AG04449 (cell line): Measurements from ENCODE around the gene TRAPPC3.

Experiments used
- CTCF ChIA-PET: fragments of 350-600 bp; formaldehyde crosslinking; extraction: SDS; loops from one replicate; lab custom pipeline; 2021; ENCODE audit warnings: antibody characterized with exemption; lab: Yijun Ruan, JAX
- POLR2A ChIA-PET: fragments of 400-600, 350-600 bp; formaldehyde crosslinking; extraction: SDS; loops from one replicate; lab custom pipeline; 2020; ENCODE audit warnings: antibody characterized with exemption, inconsistent platforms; lab: Yijun Ruan, JAX
- DNase-seq: peaks from one replicate; pipeline ENCODE4 v3.0.0-alpha.2; 2010; ENCODE audit warnings: low read depth, low spot score
- H3K4me3 ChIP-seq: 2 replicates; pipeline ENCODE4 v1.5.1; 2011; ENCODE audit warnings: low read depth, mild to moderate bottlenecking, control low read depth, low read length
- CTCF ChIP-seq: IDR thresholded peaks from one replicate; pipeline ENCODE4 v1.5.1; 2011; ENCODE audit warnings: mild to moderate bottlenecking, moderate library complexity, low read length, control low read depth, inconsistent platforms; ENCODE audit not compliant: insufficient read depth; ENCODE audit errors: missing control alignments

Gene TRAPPC3

GRCh38 chr1:36115931-36116330 is 33.4 kb downstream of the TRAPPC3 start:
- CTCF ChIA-PET, result interaction anchor here (0.8 to 9.4 kb wide), 7 partner anchors 9 to 184 kb away, joined by 3 to 158 read pairs (median 10); partner anchors contain the start of gene TRAPPC3
- no peak overlapping the region for H3K4me3 ChIP-seq
- no peak for TF ChIP-seq CTCF
- no peak for DNase-seq
- POLR2A ChIA-PET, result interaction anchor here (0.6 to 2.0 kb wide), 4 partner anchors 17 to 75 kb away, joined by 3 to 15 read pairs (median 4); partner anchors contain the start of gene TRAPPC3

- CTCF ChIA-PET, result interaction anchor here (0.8 to 9.4 kb wide), 6 partner anchors 16 to 185 kb away, joined by 3 to 158 read pairs (median 8); partner anchors contain the start of gene TRAPPC3
- DNase-seq, result peak; percentile 55
- no peak for TF ChIP-seq CTCF
- H3K4me3 ChIP-seq, result 0 out of 2 replicates have a peak overlapping the region, but pooled peaks have one; percentile 1
- POLR2A ChIA-PET, result interaction anchor here (0.6 to 2.0 kb wide), 4 partner anchors 18 to 76 kb away, joined by 3 to 15 read pairs (median 4); partner anchors contain the start of gene TRAPPC3
Observed at GRCh38 chr1:36115200-36115669, 34.1 kb downstream of the TRAPPC3 start.

- POLR2A ChIA-PET, result interaction anchor here (0.6 to 2.0 kb wide), 3 partner anchors 19 to 43 kb away, joined by 3 to 15 read pairs (median 4); no protein-coding TSS in a partner anchor
- CTCF ChIA-PET, result interaction anchor here (2.3 to 9.4 kb wide), 3 partner anchors 15 to 74 kb away, joined by 10 to 158 read pairs (median 84); no protein-coding TSS in a partner anchor
- H3K4me3 ChIP-seq, result no peak overlapping the region
- no peak for DNase-seq
- no peak for TF ChIP-seq CTCF
Observed at GRCh38 chr1:36114371-36114770, 34.9 kb downstream of the TRAPPC3 start.

- DNase-seq, result no peak
- no peak overlapping the region for H3K4me3 ChIP-seq
- POLR2A ChIA-PET, result no interaction called here
- no peak for TF ChIP-seq CTCF
- CTCF ChIA-PET, result interaction anchor here (1.1 to 9.4 kb wide), 4 partner anchors 13 to 75 kb away, joined by 3 to 158 read pairs (median 50); partner anchors contain the start of gene TRAPPC3
Observed at GRCh38 chr1:36112823-36113222, 36.5 kb downstream of the TRAPPC3 start.

- ChIA-PET CTCF (interaction anchor here (0.7 to 3.6 kb wide), 6 partner anchors 11 to 77 kb away, joined by 3 to 15 read pairs (median 5); partner anchors contain the start of gene TRAPPC3), POLR2A (no interaction called here)
- TF ChIP-seq CTCF, result no peak
- DNase-seq, result no peak
- no peak overlapping the region for H3K4me3 ChIP-seq
Observed at GRCh38 chr1:36111151-36111550, 38.1 kb downstream of the TRAPPC3 start.

GRCh38 chr1:36109041-36109679 is 40.1 kb downstream of the TRAPPC3 start:
- POLR2A ChIA-PET, result interaction anchor here (0.7 to 1.1 kb wide), 2 partner anchors 10 to 48 kb away, joined by 3 to 5 read pairs; no protein-coding TSS in a partner anchor
- CTCF ChIA-PET, result interaction anchor here (0.6 to 18.7 kb wide), 8 partner anchors 9 to 287 kb away, joined by 3 to 453 read pairs (median 4); partner anchors contain the start of gene TRAPPC3
- no peak for DNase-seq
- H3K4me3 ChIP-seq, result no peak overlapping the region
- TF ChIP-seq CTCF, result no peak
